Measurements from ENCODE around the gene PADI3. TPM values are rescaled to one million over a fixed set of nuclear protein-coding genes. Genes with fewer than 3 reads are reported as not detected.
A peak's percentile ranks its signal among the peaks of the same experiment; 100 is the strongest.

PADI3 gene
- total RNA-seq, 4 donors from 2014 or later = 2.4 to 11.2 (median 2.7) TPM; not detected in 1

DNA sequence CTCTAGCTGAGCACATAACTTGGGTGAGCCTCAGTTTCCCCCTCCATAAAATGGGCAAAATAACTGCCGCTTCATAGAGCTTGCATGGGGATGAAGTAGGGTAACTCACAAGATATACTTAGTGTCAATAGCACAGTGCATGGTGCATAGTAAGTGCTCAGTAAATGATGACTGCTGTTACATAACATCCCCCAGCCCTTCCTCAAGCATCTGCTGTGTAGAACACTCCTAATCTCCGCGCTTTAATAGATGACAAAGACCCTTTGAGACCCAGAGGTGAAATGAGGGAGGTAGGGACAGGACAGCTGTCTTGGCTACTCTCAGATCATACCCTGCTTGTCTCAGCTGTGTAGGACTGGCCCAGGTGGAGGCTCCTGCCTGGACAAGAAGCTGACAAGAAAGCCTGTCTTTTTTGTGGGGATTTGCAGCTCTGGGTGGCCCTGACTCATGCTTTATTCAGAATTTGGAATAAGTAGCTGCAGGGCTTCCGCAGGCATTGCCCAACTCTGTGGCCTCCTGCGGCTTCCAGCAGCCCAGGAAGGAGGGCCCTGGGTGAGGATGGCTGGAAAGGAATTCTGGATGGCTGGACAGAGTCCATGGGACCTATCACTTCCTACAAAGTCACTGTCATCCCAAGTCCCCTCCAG, 38.4 kb downstream of the PADI3 start:
- H3K27ac ChIP-seq = no peak overlapping the region
- H3K4me3 ChIP-seq = no peak overlapping the region
- no peak for TF ChIP-seq EP300 (IDR thresholded peaks at IDR 0.05)
- TF ChIP-seq POLR2AphosphoS5 (IDR thresholded peaks at IDR 0.05) = no peak
- TF ChIP-seq, protein P1, sequence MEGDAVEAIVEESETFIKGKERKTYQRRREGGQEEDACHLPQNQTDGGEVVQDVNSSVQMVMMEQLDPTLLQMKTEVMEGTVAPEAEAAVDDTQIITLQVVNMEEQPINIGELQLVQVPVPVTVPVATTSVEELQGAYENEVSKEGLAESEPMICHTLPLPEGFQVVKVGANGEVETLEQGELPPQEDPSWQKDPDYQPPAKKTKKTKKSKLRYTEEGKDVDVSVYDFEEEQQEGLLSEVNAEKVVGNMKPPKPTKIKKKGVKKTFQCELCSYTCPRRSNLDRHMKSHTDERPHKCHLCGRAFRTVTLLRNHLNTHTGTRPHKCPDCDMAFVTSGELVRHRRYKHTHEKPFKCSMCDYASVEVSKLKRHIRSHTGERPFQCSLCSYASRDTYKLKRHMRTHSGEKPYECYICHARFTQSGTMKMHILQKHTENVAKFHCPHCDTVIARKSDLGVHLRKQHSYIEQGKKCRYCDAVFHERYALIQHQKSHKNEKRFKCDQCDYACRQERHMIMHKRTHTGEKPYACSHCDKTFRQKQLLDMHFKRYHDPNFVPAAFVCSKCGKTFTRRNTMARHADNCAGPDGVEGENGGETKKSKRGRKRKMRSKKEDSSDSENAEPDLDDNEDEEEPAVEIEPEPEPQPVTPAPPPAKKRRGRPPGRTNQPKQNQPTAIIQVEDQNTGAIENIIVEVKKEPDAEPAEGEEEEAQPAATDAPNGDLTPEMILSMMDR (IDR thresholded peaks at IDR 0.05) = no peak
- no peak for TF ChIP-seq POLR2A (IDR thresholded peaks at IDR 0.05)
- peaks cover 23% of the 10 kb centered on the region for H3K4me1 ChIP-seq
- H3K27me3 ChIP-seq = peaks cover 55% of the 10 kb centered on the region
- no peaks in the 10 kb centered on the region for H3K36me3 ChIP-seq
- no peak for DNase-seq (ENCODE audit: low spot score in 2 of 2)
- WGBS = 73% methylated on average over 3 of the region's 5 CpGs
- H3K9me3 ChIP-seq = no peaks in the 10 kb centered on the region

DNA sequence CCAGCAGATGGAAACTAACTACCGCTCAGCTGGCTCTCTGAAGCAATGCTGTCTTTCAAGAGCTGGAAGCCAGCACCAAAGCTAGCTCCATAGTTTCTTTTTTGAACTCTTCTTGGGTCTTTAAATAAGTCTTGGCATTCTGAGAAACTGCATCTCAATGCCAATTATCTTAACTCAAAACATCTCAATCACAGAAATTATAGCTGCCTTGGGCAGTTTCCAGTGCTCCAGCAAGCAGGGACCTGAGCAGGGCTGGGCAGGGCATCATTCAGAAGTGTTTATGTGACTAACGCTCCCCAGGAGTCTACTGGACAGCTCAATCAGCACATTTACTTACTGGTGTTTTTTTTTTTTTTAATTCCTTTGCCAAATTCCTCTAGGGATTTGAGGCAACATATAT, 40.8 kb downstream of the PADI3 start:
- Histone ChIP-seq H3K9me3 (no peaks in the 10 kb centered on the region), H3K4me1 (peaks cover 27% of the 10 kb centered on the region), H3K27me3 (peaks cover 54% of the 10 kb centered on the region), H3K36me3 (no peaks in the 10 kb centered on the region), H3K27ac (peak overlapping the region; percentile 44), H3K4me3 (no peak overlapping the region)
- 14% methylated on average over 2 of the region's 2 CpGs for WGBS
- DNase-seq (ENCODE audit: low spot score in 2 of 2) = no peak
- TF ChIP-seq POLR2A (IDR thresholded peaks at IDR 0.05) = no peak
- TF ChIP-seq POLR2AphosphoS5 (IDR thresholded peaks at IDR 0.05) = no peak
- TF ChIP-seq, protein P1 (IDR thresholded peaks at IDR 0.05) = no peak
- TF ChIP-seq EP300 (IDR thresholded peaks at IDR 0.05) = no peak

DNA sequence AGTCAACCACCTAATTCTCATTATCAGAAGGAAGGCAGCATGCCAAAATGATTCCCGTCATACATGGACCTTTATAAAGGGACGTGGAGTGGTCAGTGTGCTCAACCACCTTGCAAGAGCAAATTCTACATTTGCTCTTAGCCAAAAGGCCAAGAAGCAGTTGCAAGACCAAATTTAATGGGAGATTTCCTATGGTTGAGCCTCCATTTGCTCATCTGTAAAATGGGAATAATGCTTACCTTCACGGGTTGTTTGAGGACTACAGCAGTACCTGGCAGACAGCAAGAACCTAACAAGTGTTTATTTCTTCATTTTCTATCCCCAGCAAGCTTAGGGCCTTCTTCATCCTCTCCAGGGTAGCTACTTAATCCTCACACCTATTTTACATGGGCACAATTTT, 41.7 kb downstream of the PADI3 start:
- H3K27me3 ChIP-seq = peaks cover 53% of the 10 kb centered on the region
- no peak for DNase-seq (ENCODE audit: low spot score in 2 of 2)
- H3K4me3 ChIP-seq = no peak overlapping the region
- no peaks in the 10 kb centered on the region for H3K36me3 ChIP-seq
- H3K4me1 ChIP-seq = peaks cover 30% of the 10 kb centered on the region
- H3K27ac ChIP-seq = no peak overlapping the region
- WGBS = 83% methylated on average over 3 of the region's 3 CpGs
- no peaks in the 10 kb centered on the region for H3K9me3 ChIP-seq
- TF ChIP-seq EP300 (IDR thresholded peaks at IDR 0.05) = no peak
- TF ChIP-seq, protein P1 (IDR thresholded peaks at IDR 0.05) = no peak
- TF ChIP-seq POLR2AphosphoS5 (IDR thresholded peaks at IDR 0.05) = no peak
- no peak for TF ChIP-seq POLR2A (IDR thresholded peaks at IDR 0.05)

DNA sequence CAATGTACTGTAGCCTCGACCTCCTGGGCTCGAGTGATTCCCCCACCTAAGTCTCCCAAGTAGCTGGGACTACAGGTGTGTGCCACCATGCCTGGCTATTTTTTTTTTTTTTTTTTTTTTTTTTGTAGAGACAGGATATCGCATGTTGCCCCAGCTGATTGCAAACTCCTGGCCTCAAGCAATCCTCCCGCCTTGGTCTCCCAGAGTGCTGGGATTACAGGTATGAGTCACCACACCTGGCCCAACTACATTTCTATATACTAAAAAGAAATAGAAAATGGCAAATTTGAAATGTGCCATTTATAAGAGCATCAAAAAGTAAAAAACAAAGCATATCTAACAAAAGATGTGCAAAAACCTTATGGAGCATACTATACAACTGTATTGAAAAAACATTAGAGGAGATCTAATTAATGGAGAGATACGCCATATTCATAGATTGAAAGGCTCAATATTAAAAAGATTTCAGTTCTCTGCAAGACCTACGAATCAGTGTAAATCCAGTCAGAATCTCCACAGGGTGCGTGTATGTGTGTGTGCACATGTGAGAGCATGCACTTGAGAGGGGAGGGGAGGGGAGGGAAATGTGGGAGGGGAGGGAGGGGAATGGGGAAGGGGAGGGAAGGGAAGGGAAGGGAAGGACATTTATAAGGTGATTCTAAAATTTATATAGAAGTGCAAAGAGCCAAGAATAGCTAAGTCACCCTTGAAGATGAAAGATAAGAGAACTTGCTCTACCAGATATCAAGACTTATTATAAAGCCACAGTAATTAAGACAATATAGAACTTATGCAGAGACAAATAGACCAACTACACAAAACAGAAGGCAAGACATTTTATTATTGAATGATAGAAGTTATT, 43.6 kb downstream of the PADI3 start:
- no peaks in the 10 kb centered on the region for H3K36me3 ChIP-seq
- DNase-seq (ENCODE audit: low spot score in 2 of 2) = no peak
- no peaks in the 10 kb centered on the region for H3K9me3 ChIP-seq
- peaks cover 38% of the 10 kb centered on the region for H3K4me1 ChIP-seq
- H3K27ac ChIP-seq = peak overlapping the region; percentile 41
- 43% methylated on average over 7 of the region's 7 CpGs for WGBS
- TF ChIP-seq POLR2AphosphoS5 (IDR thresholded peaks at IDR 0.05) (no peak), EP300 (IDR thresholded peaks at IDR 0.05) (no peak), POLR2A (IDR thresholded peaks at IDR 0.05) (no peak)
- TF ChIP-seq, protein P1 (IDR thresholded peaks at IDR 0.05) = no peak
- no peak overlapping the region for H3K4me3 ChIP-seq
- peaks cover 40% of the 10 kb centered on the region for H3K27me3 ChIP-seq
